Lower leg skin (tissue), 3 donors: ENCODE measurements around the gene FLYWCH1.

ENCODE experiments used
- POLR2A ChIP-seq, 2 donors: fragments of 450-650 bp; IDR thresholded peaks; one replicate each; pipeline ENCODE4 v1.6.1; 2016 to 2017; ENCODE audit warnings: antibody characterized with exemption in 2 of 2, mild to moderate bottlenecking in 1 of 2, moderate library complexity in 1 of 2
- TF ChIP-seq, protein P1 (sequence below), 3 donors: fragments of 450-650 bp; IDR thresholded peaks; one replicate each; pipeline ENCODE4 v1.5.1; 2016; ENCODE audit warnings: antibody characterized with exemption in 3 of 3, mild to moderate bottlenecking in 3 of 3, moderate library complexity in 2 of 3

- TF ChIP-seq, protein P1, sequence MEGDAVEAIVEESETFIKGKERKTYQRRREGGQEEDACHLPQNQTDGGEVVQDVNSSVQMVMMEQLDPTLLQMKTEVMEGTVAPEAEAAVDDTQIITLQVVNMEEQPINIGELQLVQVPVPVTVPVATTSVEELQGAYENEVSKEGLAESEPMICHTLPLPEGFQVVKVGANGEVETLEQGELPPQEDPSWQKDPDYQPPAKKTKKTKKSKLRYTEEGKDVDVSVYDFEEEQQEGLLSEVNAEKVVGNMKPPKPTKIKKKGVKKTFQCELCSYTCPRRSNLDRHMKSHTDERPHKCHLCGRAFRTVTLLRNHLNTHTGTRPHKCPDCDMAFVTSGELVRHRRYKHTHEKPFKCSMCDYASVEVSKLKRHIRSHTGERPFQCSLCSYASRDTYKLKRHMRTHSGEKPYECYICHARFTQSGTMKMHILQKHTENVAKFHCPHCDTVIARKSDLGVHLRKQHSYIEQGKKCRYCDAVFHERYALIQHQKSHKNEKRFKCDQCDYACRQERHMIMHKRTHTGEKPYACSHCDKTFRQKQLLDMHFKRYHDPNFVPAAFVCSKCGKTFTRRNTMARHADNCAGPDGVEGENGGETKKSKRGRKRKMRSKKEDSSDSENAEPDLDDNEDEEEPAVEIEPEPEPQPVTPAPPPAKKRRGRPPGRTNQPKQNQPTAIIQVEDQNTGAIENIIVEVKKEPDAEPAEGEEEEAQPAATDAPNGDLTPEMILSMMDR (IDR thresholded peaks at IDR 0.05) = no peak
- no peak for TF ChIP-seq POLR2A (IDR thresholded peaks at IDR 0.05)
These were observed 58.8 kb downstream of the FLYWCH1 start for GRCh38 chr16:2970563-2970962.
